Stimulated activated CD4-positive, alpha-beta T cell treated with anti-CD3 and anti-CD28 coated beads, Interleukin-12 subunit alpha, Interleukin-12 subunit beta, amount 100 ng/mL, for 24 hours (primary cell): ENCODE results near the gene CST7.
"Not testable (repeated sequence)": the region's sequence is repeated elsewhere in the genome, so short reads cannot be mapped to it uniquely, and the experiment has no call there.

Source experiments
- DNase-seq, 2 experiments: peaks; one replicate each; pipeline ENCODE4 v3.0.0-alpha.2; 2020; ENCODE audit warnings: low read depth in 2 of 2

The CST7 gene, protein sequence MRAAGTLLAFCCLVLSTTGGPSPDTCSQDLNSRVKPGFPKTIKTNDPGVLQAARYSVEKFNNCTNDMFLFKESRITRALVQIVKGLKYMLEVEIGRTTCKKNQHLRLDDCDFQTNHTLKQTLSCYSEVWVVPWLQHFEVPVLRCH

DNA sequence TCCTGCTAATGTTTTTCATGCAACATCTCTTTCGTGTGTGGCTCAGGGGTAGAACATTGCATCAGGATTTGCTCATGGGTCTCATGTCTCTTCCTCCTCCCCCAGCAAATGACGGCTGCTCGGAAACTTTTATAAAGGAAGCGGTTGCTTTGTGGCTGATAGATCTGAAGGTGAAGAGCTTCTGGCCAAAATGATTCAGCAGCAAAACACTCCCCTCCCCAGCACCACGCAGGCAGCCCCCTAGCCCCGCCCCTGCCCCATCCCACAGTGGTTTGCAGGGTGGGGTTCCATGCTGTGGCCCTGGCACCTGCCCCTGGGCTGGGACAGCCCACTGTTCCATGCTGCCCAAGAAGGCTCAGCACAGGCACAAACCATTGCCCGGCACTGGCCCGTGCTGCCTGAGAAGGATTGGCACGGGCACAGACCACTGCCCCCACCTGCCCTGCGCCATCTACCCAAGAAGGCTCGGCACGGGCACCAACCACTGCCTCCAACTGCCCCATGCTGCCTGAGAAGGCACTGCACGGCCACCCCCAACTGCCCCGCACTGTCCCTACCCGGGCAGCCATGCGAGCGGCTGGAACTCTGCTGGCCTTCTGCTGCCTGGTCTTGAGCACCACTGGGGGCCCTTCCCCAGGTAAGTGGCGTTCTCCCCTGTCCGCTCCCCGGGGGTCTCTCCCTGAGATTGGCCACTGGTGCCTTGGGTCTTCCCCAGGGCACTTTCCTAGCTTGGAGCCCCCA is at the start of gene CST7:
CST7 (plus strand) TSS at position 331 of the 741 bp plus-strand sequence; CDS start at position 568, 237 bp downstream.
- peak; percentile 66 to 78 for DNase-seq

DNA sequence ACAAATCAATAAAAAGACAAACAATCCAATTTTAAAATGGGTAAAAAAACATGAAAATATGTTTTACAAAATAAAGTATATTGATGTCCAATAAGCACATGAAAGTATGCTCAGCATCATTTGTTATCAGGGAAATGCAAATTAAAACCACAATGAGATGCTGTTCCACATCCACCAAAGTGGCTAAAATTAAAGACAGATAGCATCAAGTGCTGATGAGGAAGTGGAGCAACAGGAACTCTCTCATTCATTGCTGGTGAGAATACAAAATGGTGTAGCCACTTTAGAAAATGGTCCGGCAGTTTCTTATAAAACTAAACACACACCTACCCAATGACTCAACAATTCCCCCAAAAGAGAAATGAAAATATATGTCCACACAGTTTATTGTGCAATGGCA is 42.3 kb upstream of the CST7 start:
- no peak for DNase-seq

GRCh38 chr20:24908642-24909041 is 40.4 kb upstream of the CST7 start:
- DNase-seq, result no peak

DNA sequence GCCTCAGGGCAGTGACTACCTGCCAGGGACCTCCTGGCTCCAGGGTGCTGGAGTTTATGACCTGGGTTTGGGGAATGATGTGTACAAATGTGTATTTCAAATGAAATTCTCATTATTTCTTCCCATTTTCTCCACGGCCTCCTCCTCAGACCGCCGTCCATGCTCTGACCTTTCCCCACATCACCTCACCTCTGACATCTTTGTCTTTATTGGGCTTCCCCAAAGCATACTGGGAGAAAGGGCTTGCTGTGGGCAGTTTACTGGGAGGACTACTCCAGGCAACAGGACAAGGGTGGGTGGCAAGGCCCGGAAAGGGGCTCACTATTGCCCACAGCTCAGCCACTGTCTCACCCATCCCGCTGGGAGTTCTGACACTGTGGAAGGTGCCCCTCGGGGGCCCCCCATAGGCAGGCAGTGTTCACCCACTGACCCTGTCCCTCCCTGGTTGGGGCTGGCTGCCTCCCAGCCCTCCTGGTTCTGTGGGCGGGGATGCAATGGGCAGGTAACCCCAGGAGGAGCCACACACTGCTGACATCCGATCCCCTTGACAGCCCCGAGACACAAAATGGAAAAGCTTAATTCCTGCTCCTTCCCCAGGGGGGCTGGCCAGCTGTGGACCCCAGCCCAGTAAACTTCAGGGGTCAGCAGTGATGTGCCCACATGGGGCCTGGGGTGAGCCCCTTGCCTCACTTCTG is 39.8 kb upstream of the CST7 start:
- no peak for DNase-seq

DNA sequence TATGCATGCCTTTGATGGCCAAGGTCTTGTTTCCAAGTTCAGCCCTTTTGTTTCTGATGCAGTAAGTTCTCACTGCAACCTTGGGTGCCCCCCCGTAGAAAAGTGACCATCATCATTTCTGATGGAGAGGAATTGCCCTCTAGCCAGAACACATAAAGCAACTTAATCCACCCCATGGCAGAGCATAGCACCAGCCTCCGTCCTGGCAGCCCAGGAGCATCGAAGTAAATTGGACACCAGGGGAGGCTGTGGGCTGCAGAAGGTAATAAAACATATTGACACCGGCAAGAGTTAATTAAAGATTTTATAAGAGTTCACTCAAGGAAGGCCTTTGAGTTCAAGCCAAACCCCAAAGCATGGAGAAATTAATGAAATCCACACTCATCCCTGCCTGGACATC is 39.2 kb upstream of the CST7 start:
- no peak for DNase-seq

- DNase-seq, result no peak
Observed at GRCh38 chr20:24910461-24910860, 38.6 kb upstream of the CST7 start.

DNA sequence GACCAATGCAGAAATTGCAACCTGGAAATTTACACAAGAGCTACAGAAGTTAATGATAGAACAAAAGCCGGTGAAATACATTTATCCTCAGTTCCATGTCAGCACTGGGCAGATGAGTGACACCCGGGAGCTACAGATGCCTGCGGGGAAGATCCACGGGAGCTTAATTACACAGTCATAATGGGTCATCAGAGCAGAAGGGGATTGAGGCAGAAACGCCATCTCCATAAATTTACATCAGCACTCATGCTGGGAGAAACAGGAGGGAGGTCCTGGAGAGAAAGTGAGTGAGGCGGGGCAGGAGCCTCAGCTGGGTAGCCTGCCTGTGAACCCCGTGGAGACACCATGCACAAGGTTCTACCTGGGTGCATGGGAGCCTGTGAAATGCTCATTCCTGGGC is 37.6 kb upstream of the CST7 start:
- no peak for DNase-seq

DNA sequence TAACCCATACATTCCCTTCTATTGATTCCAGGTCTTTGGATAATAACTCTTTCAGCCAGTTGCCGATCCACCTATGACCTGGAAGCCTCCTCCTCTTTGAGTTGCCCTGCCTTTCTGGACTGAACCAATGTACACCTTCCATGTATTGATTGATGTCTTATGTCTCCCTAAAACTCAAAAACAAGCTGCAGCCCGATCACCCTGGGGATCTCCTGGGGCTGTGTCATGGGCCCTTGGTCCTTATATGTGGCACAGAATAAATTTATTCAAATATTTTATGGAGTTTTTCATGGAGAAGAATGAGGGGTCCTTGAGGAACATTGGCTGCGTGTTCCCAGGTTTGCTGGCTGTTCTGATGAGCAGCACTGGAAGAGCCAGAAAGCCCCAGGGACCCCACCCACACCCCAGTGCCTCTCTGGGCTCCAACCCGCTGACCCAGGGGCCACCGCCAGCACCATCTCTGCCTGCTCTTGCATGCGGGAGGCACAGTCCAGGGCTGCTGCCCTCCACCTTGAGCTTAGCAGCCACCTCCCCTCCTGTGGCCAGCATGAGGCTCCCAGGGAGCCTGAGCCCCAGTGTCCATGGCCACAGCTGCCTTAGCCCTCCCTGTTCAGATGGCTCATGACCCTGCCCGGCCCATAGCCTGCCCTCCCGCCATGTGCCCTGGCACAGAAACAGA is 36.5 kb upstream of the CST7 start:
- no peak for DNase-seq

DNA sequence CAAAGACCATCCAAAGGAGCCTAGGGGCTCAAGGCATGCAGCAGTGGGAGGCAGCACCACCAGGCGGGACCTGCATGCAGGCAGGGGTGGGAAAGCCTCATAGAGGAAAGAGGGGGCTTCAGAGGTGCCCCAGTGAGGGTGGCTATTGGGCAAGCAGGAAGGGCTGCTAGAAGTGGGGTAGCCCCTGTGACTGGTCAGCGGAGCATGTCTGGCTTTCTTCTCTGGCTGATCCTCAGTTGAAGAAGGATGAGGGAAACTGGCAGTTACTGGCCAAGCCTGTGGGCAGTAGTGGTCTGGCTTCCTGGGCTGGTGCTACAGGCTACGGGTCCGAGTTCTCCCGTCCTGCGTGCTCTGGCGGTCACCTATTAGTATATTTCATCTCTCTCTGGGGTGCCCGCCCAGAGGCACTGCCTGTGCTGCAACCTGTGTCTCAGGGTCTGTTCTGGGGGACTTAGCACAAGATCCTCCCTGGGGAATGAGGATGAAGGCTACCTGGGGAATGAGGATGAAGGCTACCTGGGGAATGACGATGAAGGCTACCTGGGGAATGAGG is 35.9 kb upstream of the CST7 start:
- no peak for DNase-seq

- no peak for DNase-seq
Observed at GRCh38 chr20:24914388-24915241, 34.5 kb upstream of the CST7 start.

DNA sequence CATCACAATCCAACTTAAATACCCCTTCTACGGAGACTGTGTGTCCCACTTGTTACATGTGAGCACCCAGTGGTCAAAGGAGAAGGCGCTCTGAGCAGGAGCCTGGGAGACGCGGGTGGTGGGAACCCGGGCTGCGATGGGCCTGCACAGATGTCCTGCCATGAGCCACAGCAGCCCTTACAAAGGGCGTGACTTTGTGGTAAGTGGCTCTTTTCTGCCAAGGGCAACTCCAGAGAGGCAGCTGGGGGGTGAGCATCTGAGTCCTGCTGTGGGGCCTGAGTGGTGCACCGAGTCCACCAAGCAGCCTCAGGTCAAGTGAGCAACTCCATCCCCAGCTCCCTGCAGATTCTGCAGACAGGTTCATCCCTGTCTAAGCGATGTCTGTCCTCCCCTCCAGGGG is 33.6 kb upstream of the CST7 start:
- no peak for DNase-seq

DNA sequence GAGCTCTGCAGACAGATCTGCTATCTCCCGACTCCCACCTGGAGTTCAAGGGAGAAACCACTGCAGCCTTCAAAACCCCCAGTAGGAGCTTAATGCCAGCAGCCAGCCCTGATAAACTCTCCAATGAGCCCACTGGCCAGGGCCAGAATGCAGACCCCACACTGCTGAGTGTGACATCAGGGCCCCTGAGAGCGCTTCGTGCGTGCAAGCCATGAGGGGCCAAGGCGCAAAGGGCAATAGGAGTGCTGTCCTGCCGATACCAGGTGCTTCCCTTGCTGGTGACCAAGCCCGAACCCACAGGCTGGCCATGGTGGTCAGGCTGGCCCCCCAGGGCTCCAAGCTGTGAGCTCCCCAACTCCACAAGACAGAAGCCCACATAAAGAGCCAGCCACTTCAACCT is 33.2 kb upstream of the CST7 start:
- no peak for DNase-seq

DNA sequence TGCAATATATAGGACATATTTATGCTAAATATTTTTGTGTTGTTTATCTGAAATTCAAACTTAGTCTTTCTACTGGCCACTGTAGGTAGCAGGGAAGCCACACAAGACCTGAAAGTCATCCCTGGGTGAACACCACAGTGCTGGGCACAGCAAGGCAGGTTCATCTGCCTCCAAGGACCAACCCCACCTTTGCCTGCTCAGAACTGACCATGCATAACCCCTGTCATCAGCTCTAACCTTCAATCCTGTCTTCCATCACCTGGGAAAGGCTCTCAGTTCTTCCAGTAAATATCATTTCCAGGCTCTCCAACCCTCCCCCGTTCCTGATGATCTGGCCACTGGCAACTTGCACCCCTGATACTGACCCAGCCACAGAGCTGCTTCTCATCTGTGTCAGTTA is 32.7 kb upstream of the CST7 start:
- no peak for DNase-seq

DNA sequence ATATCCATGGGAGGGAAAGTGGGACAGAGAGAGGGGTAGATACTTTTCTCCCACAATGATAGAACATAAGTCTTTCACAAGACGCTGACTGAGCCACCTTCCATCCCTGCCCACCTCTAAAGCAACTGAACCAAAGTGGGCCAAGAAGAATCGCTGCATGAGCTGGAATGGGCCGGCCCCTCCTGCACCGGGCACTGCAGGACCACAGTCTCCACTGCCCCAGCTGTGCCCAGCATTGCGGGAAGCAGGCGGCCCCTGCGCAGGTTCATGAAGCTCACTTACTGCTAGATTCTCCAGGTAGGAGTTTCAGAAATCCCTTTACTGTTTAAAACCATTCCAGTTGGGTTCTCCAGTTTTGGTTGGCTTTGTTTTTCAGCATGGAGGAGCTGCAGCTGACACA is 32.0 kb upstream of the CST7 start:
- no peak for DNase-seq

GRCh38 chr20:24917797-24918578 is 31.1 kb upstream of the CST7 start:
- DNase-seq, result peak in 1 of 2 experiments; percentile 41

DNA sequence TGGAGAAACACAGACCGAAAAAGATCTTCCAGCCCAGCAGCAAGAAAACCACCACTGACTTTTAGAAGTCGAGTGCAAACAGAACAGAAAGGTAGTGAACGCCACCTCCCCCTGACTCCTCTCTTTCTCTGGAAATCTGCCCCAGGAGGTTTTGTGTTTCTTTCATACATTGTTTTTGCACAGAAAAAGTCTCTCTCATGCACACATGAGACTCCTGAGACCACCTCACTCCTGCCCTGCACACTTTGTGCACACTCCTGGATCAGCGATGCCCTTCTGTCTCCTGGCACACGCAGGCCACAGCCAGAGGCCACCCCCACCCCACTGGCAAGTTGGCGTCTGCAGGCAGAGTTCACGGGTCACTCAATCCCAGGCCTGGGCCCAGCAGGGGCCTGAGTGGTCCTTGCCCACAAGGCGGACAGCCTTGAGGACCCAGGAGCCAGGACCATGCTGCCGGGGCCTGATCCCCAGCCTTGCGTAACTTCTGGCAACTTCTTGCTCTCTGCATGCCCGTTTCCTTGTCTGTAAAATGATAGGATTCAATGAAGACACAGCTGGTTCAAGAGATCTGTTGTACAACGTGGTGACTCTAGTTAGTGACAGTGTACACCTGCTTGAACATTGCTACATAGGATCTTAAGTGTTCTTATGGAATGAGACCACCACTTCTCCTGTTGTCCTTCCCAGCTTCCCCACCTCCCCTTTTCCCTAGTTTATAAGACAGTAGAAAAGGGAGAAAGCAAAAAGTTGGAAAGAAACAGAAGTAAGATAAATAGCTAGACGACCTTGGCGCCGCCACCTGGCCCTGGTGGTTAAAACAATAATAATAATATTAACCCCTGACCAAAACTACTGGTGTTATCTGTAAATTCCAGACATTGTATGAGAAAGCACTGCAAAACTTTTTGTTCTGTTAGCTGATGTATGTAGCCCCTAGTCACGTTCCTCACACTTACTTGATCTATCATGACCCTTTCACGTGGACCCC is 30.2 kb upstream of the CST7 start:
- no peak for DNase-seq

DNA sequence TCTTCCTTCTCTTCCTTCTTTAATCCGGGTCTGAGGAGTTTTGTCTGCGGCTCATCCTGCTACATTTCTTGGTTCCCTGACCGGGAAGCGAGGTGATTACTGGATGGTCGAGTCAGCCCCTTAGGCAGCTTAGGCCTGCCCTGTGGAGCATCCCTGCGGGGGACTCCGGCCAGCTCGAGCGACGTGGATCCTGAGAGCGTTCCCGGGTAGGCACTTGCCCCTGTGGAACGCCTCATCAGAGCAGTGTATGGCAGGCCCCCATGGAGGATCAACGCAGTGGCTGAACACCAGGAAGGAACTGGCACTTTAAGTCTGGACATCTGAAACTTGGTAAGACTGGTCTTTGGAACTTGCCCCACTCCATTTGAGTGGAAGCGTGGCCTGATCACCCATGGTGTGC is 29.4 kb upstream of the CST7 start:
- not testable (repeated sequence) for DNase-seq

DNA sequence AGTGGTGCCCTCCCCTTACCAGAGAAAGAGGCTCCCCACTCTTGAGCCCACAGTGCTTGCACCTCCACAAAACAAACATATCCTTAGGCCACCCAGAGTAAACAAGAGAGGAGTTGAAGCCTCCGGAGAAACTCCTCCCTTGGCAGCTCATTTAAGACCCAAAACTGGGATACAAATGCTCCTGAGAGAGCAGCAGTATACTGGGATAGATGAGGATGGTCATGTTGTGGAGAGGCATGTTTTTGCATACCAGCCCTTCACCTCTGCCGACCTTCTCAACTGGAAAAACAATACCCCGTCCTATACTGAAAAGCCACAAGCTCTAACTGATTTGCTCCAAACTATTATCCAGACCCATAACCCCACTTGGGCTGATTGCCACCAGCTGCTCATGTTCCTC is 28.4 kb upstream of the CST7 start:
- not testable (repeated sequence) for DNase-seq

- DNase-seq, result not testable (repeated sequence)
Observed at GRCh38 chr20:24929259-24929658, 19.8 kb upstream of the CST7 start.
